ENCODE measurements around the gene EPHX1.

Gene EPHX1

GRCh38 chr1:225842788-225843425 is 33.0 kb downstream of the EPHX1 start:
- DNase-seq (ENCODE audit: low spot score): no peak

- DNase-seq (ENCODE audit: low spot score): no peak
Observed at GRCh38 chr1:225843426-225843795, 33.5 kb downstream of the EPHX1 start.

GRCh38 chr1:225844236-225845061 is 34.5 kb downstream of the EPHX1 start:
- DNase-seq (ENCODE audit: low spot score): no peak

- DNase-seq (ENCODE audit: low spot score): no peak
Observed at GRCh38 chr1:225845097-225845496, 35.2 kb downstream of the EPHX1 start.

- peak; percentile 88 for DNase-seq (ENCODE audit: low spot score)
Observed at GRCh38 chr1:225845571-225846259, 35.8 kb downstream of the EPHX1 start.

- DNase-seq (ENCODE audit: low spot score): no peak
Observed at GRCh38 chr1:225846331-225847310, 36.7 kb downstream of the EPHX1 start.

GRCh38 chr1:225847610-225848009 is 37.7 kb downstream of the EPHX1 start:
- no peak for DNase-seq (ENCODE audit: low spot score)

GRCh38 chr1:225848030-225848955 is 38.4 kb downstream of the EPHX1 start:
- no peak for DNase-seq (ENCODE audit: low spot score)

- DNase-seq (ENCODE audit: low spot score): no peak
Observed at GRCh38 chr1:225849925-225850324, 40.0 kb downstream of the EPHX1 start.

GRCh38 chr1:225850370-225850769 is 40.4 kb downstream of the EPHX1 start:
- no peak for DNase-seq (ENCODE audit: low spot score)

- DNase-seq (ENCODE audit: low spot score): no peak
Observed at GRCh38 chr1:225851805-225852204, 41.9 kb downstream of the EPHX1 start.

- DNase-seq (ENCODE audit: low spot score): no peak
Observed at GRCh38 chr1:225852413-225853124, 42.6 kb downstream of the EPHX1 start.

GRCh38 chr1:225853441-225853840 is 43.5 kb downstream of the EPHX1 start:
- DNase-seq (ENCODE audit: low spot score): no peak

- DNase-seq (ENCODE audit: low spot score): no peak
Observed at GRCh38 chr1:225855503-225856300, 45.8 kb downstream of the EPHX1 start.

GRCh38 chr1:225857256-225857655 is 47.3 kb downstream of the EPHX1 start:
- DNase-seq (ENCODE audit: low spot score): no peak

- no peak for DNase-seq (ENCODE audit: low spot score)
Observed at GRCh38 chr1:225859151-225859550, 49.2 kb downstream of the EPHX1 start.

GRCh38 chr1:225860107-225860506 is 50.2 kb downstream of the EPHX1 start:
- no peak for DNase-seq (ENCODE audit: low spot score)

- no peak for DNase-seq (ENCODE audit: low spot score)
Observed at GRCh38 chr1:225860876-225861441, 51.0 kb downstream of the EPHX1 start.

Data from ecto neural progenitor cell (in vitro differentiated cells).